ENCODE measurements around the gene FRMD5. TPM values are rescaled to one million over a fixed set of nuclear protein-coding genes. Genes with fewer than 3 reads are reported as not detected.

The FRMD5 gene
- polyA plus RNA-seq, 3 donors, result not detected

DNA sequence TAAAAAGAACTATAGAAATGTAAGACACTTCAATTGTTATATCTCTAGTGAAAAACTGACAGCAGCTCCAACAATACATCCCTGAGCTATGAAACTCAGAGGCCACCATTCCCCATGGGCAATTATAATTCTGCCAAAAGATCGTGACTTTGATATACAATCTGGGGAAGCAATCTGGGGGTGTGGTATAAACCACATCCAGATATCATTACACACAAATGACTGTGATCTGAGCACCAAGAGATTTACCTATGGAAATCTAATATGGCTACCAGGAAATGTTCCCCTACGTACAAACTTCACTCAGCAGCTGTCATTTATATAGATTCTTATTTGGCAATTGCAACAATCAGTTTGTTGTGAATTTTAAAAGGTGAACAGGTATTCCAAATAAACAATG lies 110.3 kb downstream of the FRMD5 start:
- TF ChIP-seq, protein P1, sequence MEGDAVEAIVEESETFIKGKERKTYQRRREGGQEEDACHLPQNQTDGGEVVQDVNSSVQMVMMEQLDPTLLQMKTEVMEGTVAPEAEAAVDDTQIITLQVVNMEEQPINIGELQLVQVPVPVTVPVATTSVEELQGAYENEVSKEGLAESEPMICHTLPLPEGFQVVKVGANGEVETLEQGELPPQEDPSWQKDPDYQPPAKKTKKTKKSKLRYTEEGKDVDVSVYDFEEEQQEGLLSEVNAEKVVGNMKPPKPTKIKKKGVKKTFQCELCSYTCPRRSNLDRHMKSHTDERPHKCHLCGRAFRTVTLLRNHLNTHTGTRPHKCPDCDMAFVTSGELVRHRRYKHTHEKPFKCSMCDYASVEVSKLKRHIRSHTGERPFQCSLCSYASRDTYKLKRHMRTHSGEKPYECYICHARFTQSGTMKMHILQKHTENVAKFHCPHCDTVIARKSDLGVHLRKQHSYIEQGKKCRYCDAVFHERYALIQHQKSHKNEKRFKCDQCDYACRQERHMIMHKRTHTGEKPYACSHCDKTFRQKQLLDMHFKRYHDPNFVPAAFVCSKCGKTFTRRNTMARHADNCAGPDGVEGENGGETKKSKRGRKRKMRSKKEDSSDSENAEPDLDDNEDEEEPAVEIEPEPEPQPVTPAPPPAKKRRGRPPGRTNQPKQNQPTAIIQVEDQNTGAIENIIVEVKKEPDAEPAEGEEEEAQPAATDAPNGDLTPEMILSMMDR (IDR thresholded peaks at IDR 0.05), result no peak
- peaks cover 0 to 19% of the 10 kb centered on the region in 2 donors for H3K27me3 ChIP-seq (ENCODE audit: control insufficient read depth in 2 of 2, insufficient read depth in 2 of 2, low read length in 2 of 2)
- no peaks in the 10 kb centered on the region for H4K20me1 ChIP-seq (ENCODE audit: insufficient read depth, low read length)
- no peak overlapping the region for H3K9ac ChIP-seq (ENCODE audit: insufficient read depth, low read length, poor library complexity, severe bottlenecking)
- Mint-ChIP-seq H3K4me1 (no peaks in the 10 kb centered on the region), H3K4me3 (no peak overlapping the region), H3K27ac (no peak overlapping the region), H3K36me3 (no peaks in the 10 kb centered on the region), H3K27me3 (ENCODE audit: low read depth in 3 of 3) (peaks cover 0 to 19% (median 4%) of the 10 kb centered on the region in 3 donors), H3K9me3 (peaks cover 0 to 2% (median 0%) of the 10 kb centered on the region in 7 donors)
- H3K9me3 ChIP-seq (replicated peaks in 1 of 2; ENCODE audit: control insufficient read depth in 1 of 2, insufficient read depth in 1 of 2, low read length in 2 of 2), result no peaks in the 10 kb centered on the region
- intact Hi-C loops (cut with micrococcal nuclease), result no loop called here
- H3K36me3 ChIP-seq (replicated peaks in 1 of 2; ENCODE audit: control insufficient read depth in 1 of 2, insufficient read depth in 2 of 2, low read length in 2 of 2), result no peaks in the 10 kb centered on the region
- WGBS (ENCODE audit: insufficient coverage), result no CpG with 5 or more reads among the region's 2 CpGs
- H3K4me3 ChIP-seq (replicated peaks in 1 of 3; ENCODE audit: low read depth in 2 of 3, low read length in 3 of 3), result no peak overlapping the region
- no peak overlapping the region for H3K4me2 ChIP-seq (replicated peaks; ENCODE audit: extremely low read depth, low read length, poor library complexity, severe bottlenecking)
- H3K79me2 ChIP-seq (ENCODE audit: insufficient read depth, low read length), result no peaks in the 10 kb centered on the region
- H3K27ac ChIP-seq (ENCODE audit: low read depth in 1 of 2, low read length in 2 of 2), result no peak overlapping the region
- DNase-seq, result no peak
- no peak overlapping the region for H2AFZ ChIP-seq (ENCODE audit: insufficient read depth, low read depth, low read length, poor library complexity, severe bottlenecking)
- H3K4me1 ChIP-seq (ENCODE audit: control insufficient read depth in 1 of 2, insufficient read depth in 2 of 2, low read length in 2 of 2), result no peaks in the 10 kb centered on the region

DNA sequence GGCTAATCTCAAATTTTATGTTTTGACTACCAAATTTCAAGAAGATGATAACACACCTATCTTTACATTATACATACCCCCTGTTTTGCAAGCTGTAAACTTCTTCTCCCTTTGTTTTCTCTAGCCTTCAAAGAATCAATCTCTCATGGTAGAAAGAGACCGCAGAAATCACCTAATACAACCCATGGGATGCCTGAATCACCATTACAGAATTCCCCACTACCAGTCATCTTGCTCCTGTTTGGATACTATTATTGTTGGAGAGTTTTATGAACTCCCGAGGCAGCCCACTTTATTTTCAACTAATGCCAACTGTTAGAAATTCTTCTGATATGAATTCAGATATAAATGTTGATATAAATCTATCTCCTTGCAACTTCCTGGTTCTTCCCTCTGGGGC lies 110.9 kb downstream of the FRMD5 start:
- Histone ChIP-seq H3K4me3 (replicated peaks in 1 of 3; ENCODE audit: low read depth in 2 of 3, low read length in 3 of 3) (no peak overlapping the region), H2AFZ (ENCODE audit: insufficient read depth, low read depth, low read length, poor library complexity, severe bottlenecking) (no peak overlapping the region), H3K9me3 (replicated peaks in 1 of 2; ENCODE audit: control insufficient read depth in 1 of 2, insufficient read depth in 1 of 2, low read length in 2 of 2) (no peaks in the 10 kb centered on the region), H3K27ac (ENCODE audit: low read depth in 1 of 2, low read length in 2 of 2) (no peak overlapping the region), H3K4me1 (ENCODE audit: control insufficient read depth in 1 of 2, insufficient read depth in 2 of 2, low read length in 2 of 2) (no peaks in the 10 kb centered on the region), H3K36me3 (replicated peaks in 1 of 2; ENCODE audit: control insufficient read depth in 1 of 2, insufficient read depth in 2 of 2, low read length in 2 of 2) (no peaks in the 10 kb centered on the region), H3K9ac (ENCODE audit: insufficient read depth, low read length, poor library complexity, severe bottlenecking) (no peak overlapping the region), H3K4me2 (replicated peaks; ENCODE audit: extremely low read depth, low read length, poor library complexity, severe bottlenecking) (no peak overlapping the region), H4K20me1 (ENCODE audit: insufficient read depth, low read length) (no peaks in the 10 kb centered on the region), H3K27me3 (ENCODE audit: control insufficient read depth in 2 of 2, insufficient read depth in 2 of 2, low read length in 2 of 2) (peaks cover 0 to 21% of the 10 kb centered on the region in 2 donors), H3K79me2 (ENCODE audit: insufficient read depth, low read length) (no peaks in the 10 kb centered on the region)
- TF ChIP-seq, protein P1 (IDR thresholded peaks at IDR 0.05), result no peak
- no peaks in the 10 kb centered on the region for H3K36me3 Mint-ChIP-seq
- no peak for DNase-seq
- peaks cover 0 to 2% (median 0%) of the 10 kb centered on the region in 7 donors for H3K9me3 Mint-ChIP-seq
- whole genome bisulfite sequencing (ENCODE audit: insufficient coverage), result no CpG with 5 or more reads among the region's 2 CpGs
- no peak overlapping the region for H3K27ac Mint-ChIP-seq
- no peak overlapping the region for H3K4me3 Mint-ChIP-seq
- no peaks in the 10 kb centered on the region for H3K4me1 Mint-ChIP-seq
- peaks cover 0 to 19% (median 2%) of the 10 kb centered on the region in 3 donors for H3K27me3 Mint-ChIP-seq (ENCODE audit: low read depth in 3 of 3)
- intact Hi-C loops (cut with micrococcal nuclease), result no loop called here
